ENCODE data around the gene SERPINA10. TPM values are rescaled to one million over a fixed set of nuclear protein-coding genes. Genes with fewer than 3 reads are reported as not detected.

Gene SERPINA10
- total RNA-seq, 4 donors from 2014 or later: not detected

DNA sequence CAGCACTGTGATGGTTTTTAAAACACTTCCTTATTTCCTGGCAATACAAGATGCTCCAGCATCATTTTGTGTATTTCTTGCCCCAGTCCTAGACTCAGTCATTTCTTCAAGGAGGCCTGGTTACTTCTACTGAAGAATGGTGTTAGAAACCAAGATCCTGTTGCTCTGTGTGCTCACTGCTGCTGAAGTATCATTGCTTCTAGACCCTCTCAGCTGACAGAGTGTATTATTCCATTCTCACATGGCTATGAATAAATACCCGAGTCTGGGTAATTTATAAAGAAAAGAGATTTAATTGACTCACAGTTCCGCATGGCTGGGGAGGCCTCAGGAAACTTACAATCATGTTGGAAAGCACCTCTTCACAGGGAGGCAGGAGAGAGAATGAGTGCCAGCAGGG is 45.0 kb upstream of the SERPINA10 start:
- no peaks in the 10 kb centered on the region for H3K36me3 ChIP-seq
- no peaks in the 10 kb centered on the region for H3K27me3 ChIP-seq
- H3K27ac ChIP-seq: no peak overlapping the region
- H3K4me3 ChIP-seq (replicated peaks in 1 of 3): no peak overlapping the region
- TF ChIP-seq POLR2A (IDR thresholded peaks at IDR 0.05): no peak
- TF ChIP-seq, protein P1, sequence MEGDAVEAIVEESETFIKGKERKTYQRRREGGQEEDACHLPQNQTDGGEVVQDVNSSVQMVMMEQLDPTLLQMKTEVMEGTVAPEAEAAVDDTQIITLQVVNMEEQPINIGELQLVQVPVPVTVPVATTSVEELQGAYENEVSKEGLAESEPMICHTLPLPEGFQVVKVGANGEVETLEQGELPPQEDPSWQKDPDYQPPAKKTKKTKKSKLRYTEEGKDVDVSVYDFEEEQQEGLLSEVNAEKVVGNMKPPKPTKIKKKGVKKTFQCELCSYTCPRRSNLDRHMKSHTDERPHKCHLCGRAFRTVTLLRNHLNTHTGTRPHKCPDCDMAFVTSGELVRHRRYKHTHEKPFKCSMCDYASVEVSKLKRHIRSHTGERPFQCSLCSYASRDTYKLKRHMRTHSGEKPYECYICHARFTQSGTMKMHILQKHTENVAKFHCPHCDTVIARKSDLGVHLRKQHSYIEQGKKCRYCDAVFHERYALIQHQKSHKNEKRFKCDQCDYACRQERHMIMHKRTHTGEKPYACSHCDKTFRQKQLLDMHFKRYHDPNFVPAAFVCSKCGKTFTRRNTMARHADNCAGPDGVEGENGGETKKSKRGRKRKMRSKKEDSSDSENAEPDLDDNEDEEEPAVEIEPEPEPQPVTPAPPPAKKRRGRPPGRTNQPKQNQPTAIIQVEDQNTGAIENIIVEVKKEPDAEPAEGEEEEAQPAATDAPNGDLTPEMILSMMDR (IDR thresholded peaks at IDR 0.05): no peak
- no peaks in the 10 kb centered on the region for H3K9me3 ChIP-seq
- no peak for DNase-seq
- intact Hi-C loops (cut with DNase I): no loop called here
- WGBS, 2 donors: 91% methylated on average over 2 of the region's 2 CpGs
- H3K4me1 ChIP-seq: peaks cover 4 to 14% of the 10 kb centered on the region in 2 donors

DNA sequence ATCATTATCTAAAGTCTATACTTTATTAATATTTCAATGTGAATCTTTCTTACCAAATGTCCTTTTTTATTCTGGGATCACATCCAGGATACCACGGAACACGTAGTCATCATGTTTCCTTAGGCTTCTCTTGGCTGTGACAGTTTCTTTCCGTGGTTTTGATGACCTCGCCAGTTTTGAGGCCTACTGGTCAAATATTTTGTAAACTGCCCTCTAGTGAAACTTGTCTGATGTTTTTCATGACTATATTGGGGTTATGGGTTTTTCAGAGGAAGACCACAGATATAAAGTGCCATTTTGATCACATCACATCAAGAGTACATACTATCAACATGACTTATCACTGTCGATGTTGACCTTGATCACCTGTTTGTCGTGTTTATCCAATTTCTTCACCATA is 44.2 kb upstream of the SERPINA10 start:
- 84% methylated on average over 6 of the region's 6 CpGs for WGBS, 2 donors
- intact Hi-C loops (cut with DNase I): no loop called here
- TF ChIP-seq, protein P1 (IDR thresholded peaks at IDR 0.05): no peak
- TF ChIP-seq POLR2A (IDR thresholded peaks at IDR 0.05): no peak

DNA sequence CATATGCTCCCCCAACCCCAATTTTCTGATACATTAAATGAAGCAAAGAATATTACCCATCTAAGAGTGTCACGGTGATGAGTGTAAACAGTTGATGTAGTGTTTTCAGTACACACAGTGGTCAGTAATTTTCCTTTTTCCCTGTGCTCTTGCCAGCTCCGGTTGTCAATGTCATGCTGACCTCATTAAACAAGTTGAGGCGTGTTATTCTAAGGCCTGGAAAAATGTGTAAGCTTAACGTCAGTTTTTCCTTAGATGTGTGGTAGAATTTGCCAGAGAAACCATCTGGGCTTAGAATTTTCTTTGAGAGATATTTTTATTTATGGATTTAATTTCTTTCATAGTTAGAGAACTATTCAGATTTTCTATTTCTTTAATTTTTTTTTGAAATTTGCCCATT is 41.8 kb upstream of the SERPINA10 start:
- TF ChIP-seq, protein P1 (IDR thresholded peaks at IDR 0.05): no peak
- no peak for TF ChIP-seq POLR2A (IDR thresholded peaks at IDR 0.05)
- no peaks in the 10 kb centered on the region for H3K36me3 ChIP-seq
- no peak overlapping the region for H3K4me3 ChIP-seq (replicated peaks in 1 of 3)
- DNase-seq: no peak
- no peaks in the 10 kb centered on the region for H3K9me3 ChIP-seq
- WGBS, 2 donors: 58 to 68% methylated on average over 4 of the region's 4 CpGs
- intact Hi-C loops (cut with DNase I): no loop called here
- no peak overlapping the region for H3K27ac ChIP-seq
- H3K27me3 ChIP-seq: no peaks in the 10 kb centered on the region
- no peaks in the 10 kb centered on the region for H3K4me1 ChIP-seq

More for the DNA sequence above, 44.2 kb upstream of the SERPINA10 start:
- Histone ChIP-seq H3K9me3 (no peaks in the 10 kb centered on the region), H3K27ac (no peak overlapping the region), H3K4me3 (replicated peaks in 1 of 3) (no peak overlapping the region), H3K27me3 (no peaks in the 10 kb centered on the region), H3K36me3 (no peaks in the 10 kb centered on the region), H3K4me1 (peaks cover 4 to 8% of the 10 kb centered on the region in 2 donors)
- DNase-seq: no peak

DNA sequence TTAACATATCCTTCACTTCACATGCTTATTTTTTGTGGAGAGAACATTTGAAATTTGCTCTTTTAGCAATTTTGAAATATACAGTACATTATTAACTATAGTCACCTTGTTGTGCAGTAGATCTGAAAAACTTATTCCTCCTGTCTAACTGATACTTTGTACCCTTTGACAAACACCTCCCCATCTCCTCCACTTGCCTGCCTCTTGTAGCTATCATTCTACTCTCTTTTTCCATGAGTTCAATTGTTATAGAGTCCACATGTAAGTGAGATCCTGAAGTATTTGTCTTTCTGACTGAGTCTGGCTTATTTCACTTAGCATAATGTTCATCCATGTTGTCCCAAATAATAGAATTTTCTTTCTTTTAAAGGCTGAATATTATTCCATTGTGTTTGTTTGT is 39.5 kb upstream of the SERPINA10 start:
- Histone ChIP-seq H3K36me3 (no peaks in the 10 kb centered on the region), H3K4me1 (no peaks in the 10 kb centered on the region), H3K27me3 (no peaks in the 10 kb centered on the region), H3K4me3 (replicated peaks in 1 of 3) (no peak overlapping the region), H3K9me3 (no peaks in the 10 kb centered on the region), H3K27ac (no peak overlapping the region)
- TF ChIP-seq, protein P1 (IDR thresholded peaks at IDR 0.05): no peak
- no peak for TF ChIP-seq POLR2A (IDR thresholded peaks at IDR 0.05)
- no peak for DNase-seq
- intact Hi-C loops (cut with DNase I): no loop called here

DNA sequence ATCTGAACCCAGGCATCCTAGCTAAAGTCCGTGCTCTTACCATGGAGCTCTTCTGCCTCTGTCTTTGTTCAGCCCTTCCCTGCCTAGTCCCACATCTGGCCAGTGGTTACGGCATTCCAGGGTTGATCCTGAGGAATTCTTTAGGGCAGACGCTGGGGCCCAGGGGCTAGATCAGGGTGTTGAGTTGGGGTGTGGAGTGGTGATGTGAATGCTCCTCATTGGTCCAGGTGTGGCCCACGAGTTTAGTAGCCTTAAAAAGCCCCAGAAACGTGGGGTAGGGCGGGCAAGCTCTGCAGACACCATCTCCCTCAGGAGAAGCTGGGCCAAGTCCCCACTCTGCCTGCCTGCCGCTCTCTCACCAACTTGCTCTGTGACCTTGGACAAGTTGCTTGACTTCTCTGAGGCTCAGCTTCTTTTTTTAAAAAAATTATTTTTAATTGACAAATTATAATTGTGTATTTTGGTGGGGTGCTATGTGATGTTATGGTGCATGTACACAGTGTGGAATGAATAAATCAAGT is 39.1 kb upstream of the SERPINA10 start:
- WGBS, 2 donors: 72 to 75% methylated on average over 7 of the region's 7 CpGs
- no peak for TF ChIP-seq POLR2A (IDR thresholded peaks at IDR 0.05)
- TF ChIP-seq, protein P1 (IDR thresholded peaks at IDR 0.05): no peak
- Histone ChIP-seq H3K36me3 (no peaks in the 10 kb centered on the region), H3K4me3 (replicated peaks in 1 of 3) (no peak overlapping the region), H3K27ac (no peak overlapping the region), H3K27me3 (no peaks in the 10 kb centered on the region), H3K9me3 (no peaks in the 10 kb centered on the region), H3K4me1 (no peaks in the 10 kb centered on the region)
- intact Hi-C loops (cut with DNase I): no loop called here
- DNase-seq: no peak

All from thyroid gland (tissue), 4 donors.